H9 (cell line): ENCODE measurements around the gene ALKAL2. TPM values are rescaled to one million over a fixed set of nuclear protein-coding genes. Genes with fewer than 3 reads are reported as not detected.

ENCODE experiments used
- DNase-seq: peaks from one replicate; pipeline ENCODE4 v3.0.0-alpha.2; 2017
- H2AFZ ChIP-seq: one replicate; pipeline ENCODE4 v1.6.1; 2013; ENCODE audit warnings: mild to moderate bottlenecking, low read length, control low read depth, moderate library complexity
- H2AK5ac ChIP-seq: 2 replicates; pipeline ENCODE4 v1.6.1; 2013; ENCODE audit warnings: low read length, control low read depth, mixed read lengths; ENCODE audit not compliant: insufficient read length
- H2BK120ac ChIP-seq: one replicate; pipeline ENCODE4 v1.6.1; 2013; ENCODE audit warnings: low read depth, mild to moderate bottlenecking, low read length, control low read depth, inconsistent platforms; ENCODE audit not compliant: poor library complexity, severe bottlenecking
- H2BK12ac ChIP-seq: 2 replicates; pipeline ENCODE4 v1.6.1; 2013; ENCODE audit warnings: low read length, control low read depth, mixed read lengths, low read depth; ENCODE audit not compliant: insufficient read length
- H2BK15ac ChIP-seq: 2 replicates; pipeline ENCODE4 v1.6.1; 2013; ENCODE audit warnings: low read depth, low read length, control low read depth
- H2BK20ac ChIP-seq: one replicate; pipeline ENCODE4 v1.6.1; 2013; ENCODE audit warnings: low read depth, mild to moderate bottlenecking, low read length, control low read depth, inconsistent platforms; ENCODE audit not compliant: poor library complexity, severe bottlenecking
- H2BK5ac ChIP-seq: 2 replicates; pipeline ENCODE4 v1.6.1; 2013; ENCODE audit warnings: low read length, control low read depth, mixed read lengths; ENCODE audit not compliant: insufficient read length
- H3K14ac ChIP-seq: 2 replicates; pipeline ENCODE4 v1.6.1; 2013; ENCODE audit warnings: low read length, control low read depth; ENCODE audit not compliant: insufficient read depth
- H3K18ac ChIP-seq: 2 replicates; pipeline ENCODE4 v1.6.1; 2013; ENCODE audit warnings: low read depth, mild to moderate bottlenecking, mixed read lengths, low read length, control low read depth; ENCODE audit not compliant: insufficient read length
- H3K23ac ChIP-seq: 2 replicates; pipeline ENCODE4 v1.6.1; 2013; ENCODE audit warnings: low read length, control low read depth, mixed read lengths, low read depth; ENCODE audit not compliant: insufficient read length
- H3K23me2 ChIP-seq: 2 replicates; pipeline ENCODE4 v1.6.1; 2013; ENCODE audit warnings: low read depth, mild to moderate bottlenecking, mixed read lengths, low read length, control low read depth; ENCODE audit not compliant: insufficient read length, poor library complexity, severe bottlenecking
- H3K27ac ChIP-seq: 2 replicates; pipeline ENCODE4 v1.5.1; 2013; ENCODE audit warnings: low read length, control low read depth, mixed read lengths, low read depth; ENCODE audit not compliant: insufficient read length
- H3K27me3 ChIP-seq: 2 replicates; pipeline ENCODE4 v1.6.1; 2013; ENCODE audit warnings: low read length, control low read depth, inconsistent platforms; ENCODE audit not compliant: insufficient read depth
- H3K4ac ChIP-seq: 2 replicates; pipeline ENCODE4 v1.6.1; 2013; ENCODE audit warnings: low read depth, mild to moderate bottlenecking, control low read depth, inconsistent platforms, low read length, moderate library complexity
- H3K4me1 ChIP-seq: 2 replicates; pipeline ENCODE4 v1.6.1; 2013; ENCODE audit warnings: low read length, control low read depth, inconsistent platforms; ENCODE audit not compliant: insufficient read depth
- H3K4me2 ChIP-seq: 2 replicates; pipeline ENCODE4 v1.6.1; 2013; ENCODE audit warnings: low read length, control low read depth, mixed read lengths; ENCODE audit not compliant: insufficient read length, insufficient read depth
- H3K56ac ChIP-seq: 2 replicates; pipeline ENCODE4 v1.6.1; 2013; ENCODE audit warnings: low read depth, mild to moderate bottlenecking, mixed read lengths, low read length, control low read depth; ENCODE audit not compliant: insufficient read length
- H3K79me1 ChIP-seq: 2 replicates; pipeline ENCODE4 v1.6.1; 2013; ENCODE audit warnings: low read depth, mild to moderate bottlenecking, moderate library complexity, low read length, control low read depth, inconsistent platforms; ENCODE audit not compliant: insufficient read depth, poor library complexity, severe bottlenecking
- H3K79me2 ChIP-seq: 2 replicates; pipeline ENCODE4 v1.6.1; 2013; ENCODE audit warnings: low read length, control low read depth, inconsistent platforms; ENCODE audit not compliant: insufficient read depth
- H3K9ac ChIP-seq: 2 replicates; pipeline ENCODE4 v1.6.1; 2013; ENCODE audit warnings: low read length, control low read depth, mixed read lengths; ENCODE audit not compliant: insufficient read length; ENCODE audit errors: extremely low read depth
- H3K9me3 ChIP-seq: one replicate; pipeline ENCODE4 v1.6.1; 2013; ENCODE audit warnings: low read depth, low read length, inconsistent platforms; ENCODE audit not compliant: control insufficient read depth
- H3T11ph ChIP-seq: one replicate; pipeline ENCODE4 v1.6.1; 2013; ENCODE audit warnings: mild to moderate bottlenecking, low read length, control low read depth, inconsistent platforms
- H4K20me1 ChIP-seq: one replicate; pipeline ENCODE4 v1.6.1; 2013; ENCODE audit not compliant: control insufficient read depth, insufficient read length, insufficient read depth
- H4K5ac ChIP-seq: 2 replicates; pipeline ENCODE4 v1.6.1; 2013; ENCODE audit warnings: low read depth, mild to moderate bottlenecking, mixed read lengths, low read length, control low read depth; ENCODE audit not compliant: insufficient read length
- H4K8ac ChIP-seq: replicated peaks from 2 replicates; pipeline ENCODE4 v1.6.1; 2013; ENCODE audit warnings: low read length, control low read depth, mixed read lengths, low read depth; ENCODE audit not compliant: insufficient read length
- H4K91ac ChIP-seq: 2 replicates; pipeline ENCODE4 v1.6.1; 2013; ENCODE audit warnings: low read depth, mild to moderate bottlenecking, moderate library complexity, mixed read lengths, low read length, control low read depth; ENCODE audit not compliant: insufficient read length
- H3K27ac Mint-ChIP-seq, 3 experiments: 2 replicates in 2 of 3; 3 replicates in 1 of 3; pipeline ENCODE4 v1.8.0; 2020 to 2021; ENCODE audit warnings: mixed read lengths in 3 of 3, mild to moderate bottlenecking in 1 of 3, moderate library complexity in 1 of 3
- H3K27me3 Mint-ChIP-seq: 2 replicates; pipeline ENCODE4 v1.8.0; 2021; ENCODE audit warnings: low read depth, mild to moderate bottlenecking, moderate library complexity, mixed read lengths
- H3K36me3 Mint-ChIP-seq, 3 experiments: 2 replicates in 2 of 3; 3 replicates in 1 of 3; pipeline ENCODE4 v1.8.0; 2020 to 2021; ENCODE audit warnings: low read depth in 3 of 3, mixed read lengths in 3 of 3; ENCODE audit not compliant: insufficient read depth in 1 of 3
- H3K4me1 Mint-ChIP-seq, 2 experiments: 2 replicates each; pipeline ENCODE4 v1.8.0; 2020; ENCODE audit warnings: mixed read lengths in 2 of 2
- H3K4me3 Mint-ChIP-seq, 2 experiments: 2 replicates in 1 of 2; 3 replicates in 1 of 2; pipeline ENCODE4 v1.8.0; 2020 to 2021; ENCODE audit warnings: mild to moderate bottlenecking in 2 of 2, mixed read lengths in 2 of 2, moderate library complexity in 1 of 2
- H3K9me3 Mint-ChIP-seq, 2 experiments: 2 replicates in 1 of 2; 3 replicates in 1 of 2; pipeline ENCODE4 v1.8.0; 2020; ENCODE audit warnings: mild to moderate bottlenecking in 2 of 2, mixed read lengths in 2 of 2, moderate library complexity in 1 of 2
- WGBS: extraction: QIAGEN DNeasy Blood & Tissue Kit; methylation state at CpG from one replicate; pipeline ENCODE4 v1.1.7; 2013; ENCODE audit warnings: missing lambda C conversion rate, low lambda C conversion rate, mixed read lengths; ENCODE audit not compliant: insufficient read length; ENCODE audit errors: extremely low coverage; 5-methylcytosine and 5-hydroxymethylcytosine counted together
- total RNA-seq: library from RNA; stranded (reverse); gene quantifications from 2 replicates; pipeline ENCODE4 v1.2.1, GENCODE V29; 2021
- TF ChIP-seq, protein P1 (sequence below): fragments of 200-600 bp; sonication (generic); conservative IDR thresholded peaks from 3 replicates; pipeline ENCODE4 v1.8.0; 2021; ENCODE audit warnings: antibody characterized with exemption, mild to moderate bottlenecking

The ALKAL2 gene
- total RNA-seq, 1 experiment from 2014 or later, result 0.48 TPM

GRCh38 chr2:249538-250042, 38.3 kb downstream of the ALKAL2 start:
- no CpG with 5 or more reads among the region's 15 CpGs for WGBS
- Mint-ChIP-seq H3K4me1 (peaks cover 6 to 9% of the 10 kb centered on the region in 2 experiments; a peak in 3 of 4 replicates), H3K27me3 (no peaks in the 10 kb centered on the region), H3K36me3 (peaks cover 2 to 25% (median 5%) of the 10 kb centered on the region in 3 experiments; a peak in 5 of 7 replicates), H3K9me3 (no peaks in the 10 kb centered on the region), H3K27ac (no peak overlapping the region), H3K4me3 (no peak overlapping the region)
- no peak overlapping the region for H2BK20ac ChIP-seq
- no peaks in the 10 kb centered on the region for H3K79me2 ChIP-seq
- H3K23ac ChIP-seq, result no peak overlapping the region
- H2BK15ac ChIP-seq, result no peak overlapping the region
- H3K14ac ChIP-seq, result no peak overlapping the region
- no peak overlapping the region for H2BK120ac ChIP-seq
- H3K4ac ChIP-seq, result no peak overlapping the region
- no peak overlapping the region for H4K91ac ChIP-seq
- no peak overlapping the region for H3K56ac ChIP-seq
- H4K5ac ChIP-seq, result no peak overlapping the region
- H3K18ac ChIP-seq, result no peak overlapping the region
- no peaks in the 10 kb centered on the region for H3K23me2 ChIP-seq
- DNase-seq, result no peak
- H2AFZ ChIP-seq, result no peak overlapping the region
- TF ChIP-seq, protein P1, sequence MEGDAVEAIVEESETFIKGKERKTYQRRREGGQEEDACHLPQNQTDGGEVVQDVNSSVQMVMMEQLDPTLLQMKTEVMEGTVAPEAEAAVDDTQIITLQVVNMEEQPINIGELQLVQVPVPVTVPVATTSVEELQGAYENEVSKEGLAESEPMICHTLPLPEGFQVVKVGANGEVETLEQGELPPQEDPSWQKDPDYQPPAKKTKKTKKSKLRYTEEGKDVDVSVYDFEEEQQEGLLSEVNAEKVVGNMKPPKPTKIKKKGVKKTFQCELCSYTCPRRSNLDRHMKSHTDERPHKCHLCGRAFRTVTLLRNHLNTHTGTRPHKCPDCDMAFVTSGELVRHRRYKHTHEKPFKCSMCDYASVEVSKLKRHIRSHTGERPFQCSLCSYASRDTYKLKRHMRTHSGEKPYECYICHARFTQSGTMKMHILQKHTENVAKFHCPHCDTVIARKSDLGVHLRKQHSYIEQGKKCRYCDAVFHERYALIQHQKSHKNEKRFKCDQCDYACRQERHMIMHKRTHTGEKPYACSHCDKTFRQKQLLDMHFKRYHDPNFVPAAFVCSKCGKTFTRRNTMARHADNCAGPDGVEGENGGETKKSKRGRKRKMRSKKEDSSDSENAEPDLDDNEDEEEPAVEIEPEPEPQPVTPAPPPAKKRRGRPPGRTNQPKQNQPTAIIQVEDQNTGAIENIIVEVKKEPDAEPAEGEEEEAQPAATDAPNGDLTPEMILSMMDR, result no peak
- no peaks in the 10 kb centered on the region for H4K20me1 ChIP-seq
- H3K27ac ChIP-seq, result no peak overlapping the region
- H3K4me1 ChIP-seq, result no peaks in the 10 kb centered on the region
- no peak overlapping the region for H3K4me2 ChIP-seq
- H3K9me3 ChIP-seq, result no peaks in the 10 kb centered on the region
- no peak overlapping the region for H2AK5ac ChIP-seq
- no peak overlapping the region for H3K9ac ChIP-seq
- no peak overlapping the region for H2BK12ac ChIP-seq
- H4K8ac ChIP-seq, result no peak overlapping the region
- no peak overlapping the region for H3T11ph ChIP-seq
- H3K79me1 ChIP-seq, result no peaks in the 10 kb centered on the region
- no peaks in the 10 kb centered on the region for H3K27me3 ChIP-seq
- no peak overlapping the region for H2BK5ac ChIP-seq
